Suprapubic skin (tissue), 4 donors: ENCODE results near the gene SMPD3. TPM values are rescaled to one million over a fixed set of nuclear protein-coding genes. Genes with fewer than 3 reads are reported as not detected.

ENCODE experiments used
- DNase-seq, 2 donors: peaks; one replicate each; pipeline ENCODE4 v3.0.0-alpha.2; 2019; ENCODE audit warnings: low spot score in 2 of 2
- H3K27ac ChIP-seq: fragments of 200-600 bp; sonication (generic); one replicate; pipeline ENCODE4 v1.5.1; 2019
- H3K27me3 ChIP-seq: fragments of 200-600 bp; sonication (generic); one replicate; pipeline ENCODE4 v1.5.1; 2019
- H3K36me3 ChIP-seq: fragments of 200-600 bp; sonication (generic); one replicate; pipeline ENCODE4 v1.5.1; 2019
- H3K4me1 ChIP-seq: fragments of 200-600 bp; sonication (generic); one replicate; pipeline ENCODE4 v1.5.1; 2019
- H3K4me3 ChIP-seq: fragments of 200-600 bp; sonication (generic); one replicate; pipeline ENCODE4 v1.5.1; 2019; ENCODE audit warnings: mild to moderate bottlenecking
- H3K9me3 ChIP-seq: fragments of 200-600 bp; sonication (generic); one replicate; pipeline ENCODE4 v1.5.1; 2019
- CTCF ChIP-seq, 2 donors: fragments of 200-600 bp in 1 of 2; fragments of 450-650 bp in 1 of 2; sonication (generic) in 1 of 2; IDR thresholded peaks; one replicate each; pipeline ENCODE4 v1.5.1; 2016 to 2019; ENCODE audit warnings: antibody characterized with exemption in 2 of 2, mild to moderate bottlenecking in 1 of 2, moderate library complexity in 1 of 2
- EP300 ChIP-seq: sonication (generic); formaldehyde crosslinking; IDR thresholded peaks from one replicate; pipeline ENCODE4 v1.6.1; 2017; ENCODE audit warnings: antibody characterized with exemption
- POLR2A ChIP-seq, 2 donors: fragments of 450-650 bp; IDR thresholded peaks; one replicate each; pipeline ENCODE4 v1.6.1; 2017; ENCODE audit warnings: antibody characterized with exemption in 2 of 2, mild to moderate bottlenecking in 2 of 2, moderate library complexity in 2 of 2
- POLR2AphosphoS5 ChIP-seq, 3 donors: sonication (generic); formaldehyde crosslinking; IDR thresholded peaks; one replicate each; pipeline ENCODE4 v1.6.1; 2017; ENCODE audit warnings: antibody characterized with exemption in 3 of 3
- WGBS: methylation state at CpG from one replicate; pipeline ENCODE4 v1.1.5; 2018; 5-methylcytosine and 5-hydroxymethylcytosine counted together
- total RNA-seq, 4 donors: library from RNA; depleted of rRNA; stranded (reverse); fragments of >200 nt; gene quantifications; one replicate each; pipeline ENCODE4 v1.1.0, GENCODE V29; 2016

SMPD3 gene
- total RNA-seq, 4 donors from 2014 or later, result 26.2 to 64.9 (median 39.9) TPM

DNA sequence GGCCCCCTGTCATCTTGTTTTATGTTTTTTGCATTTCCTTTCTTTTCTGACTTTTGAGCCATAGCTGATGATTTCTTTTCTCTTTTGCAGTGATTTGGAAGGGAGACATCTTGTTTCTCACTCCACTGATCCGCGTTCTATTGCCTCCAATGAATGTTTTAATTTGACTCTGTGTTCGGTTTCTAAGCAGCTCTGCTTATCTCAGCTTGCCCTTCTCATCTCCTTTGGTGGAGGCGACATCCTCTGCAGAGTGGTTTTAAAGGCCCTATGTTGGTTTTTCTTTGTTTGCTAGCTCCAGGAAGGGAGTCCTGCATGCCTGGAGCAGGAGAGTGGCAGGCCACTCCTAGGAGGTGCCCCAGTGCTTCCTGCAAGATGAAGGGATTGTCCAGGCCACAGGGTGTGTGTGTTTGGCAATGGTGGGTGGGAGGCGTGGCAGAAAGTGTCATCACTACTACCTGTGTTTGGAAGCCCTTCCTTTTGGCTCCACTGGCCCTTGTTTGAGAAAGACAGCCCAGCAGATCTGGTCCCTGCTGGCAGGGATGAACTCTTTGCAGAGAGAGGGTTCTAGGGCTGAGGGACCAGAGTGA lies 13.6 kb downstream of the SMPD3 start:
- no peak overlapping the region for H3K4me3 ChIP-seq
- no peak for TF ChIP-seq CTCF (IDR thresholded peaks at IDR 0.05)
- no peak for TF ChIP-seq POLR2A (IDR thresholded peaks at IDR 0.05)
- TF ChIP-seq EP300, result no peak
- TF ChIP-seq POLR2AphosphoS5 (IDR thresholded peaks at IDR 0.05), result no peak
- WGBS, result 48% methylated on average over 5 of the region's 5 CpGs
- peaks cover 8% of the 10 kb centered on the region for H3K27me3 ChIP-seq
- H3K36me3 ChIP-seq, result no peaks in the 10 kb centered on the region
- no peak overlapping the region for H3K27ac ChIP-seq
- no peak for DNase-seq
- H3K4me1 ChIP-seq, result no peaks in the 10 kb centered on the region
- no peaks in the 10 kb centered on the region for H3K9me3 ChIP-seq

DNA sequence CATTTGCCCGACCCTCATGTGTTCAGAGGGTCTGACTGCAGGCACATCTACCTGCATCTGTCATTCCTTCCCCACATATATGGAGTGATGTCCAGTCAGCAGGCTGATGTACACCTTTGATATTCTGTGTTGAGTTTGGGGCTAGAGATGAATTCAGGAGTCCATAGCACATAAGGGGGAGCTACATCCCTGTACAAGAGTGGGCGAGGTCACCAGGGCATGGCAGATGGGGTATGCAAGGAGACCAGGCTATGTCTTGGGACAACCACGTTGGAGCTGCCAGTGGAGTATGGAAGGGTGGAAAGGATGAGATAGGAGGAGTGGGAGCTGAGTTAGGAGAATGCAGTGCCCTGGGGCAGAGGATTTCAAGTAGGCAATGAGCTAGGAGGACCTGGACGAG lies 15.0 kb downstream of the SMPD3 start:
- H3K9me3 ChIP-seq, result no peaks in the 10 kb centered on the region
- no peaks in the 10 kb centered on the region for H3K27me3 ChIP-seq
- H3K36me3 ChIP-seq, result no peaks in the 10 kb centered on the region
- H3K4me3 ChIP-seq, result no peak overlapping the region
- H3K4me1 ChIP-seq, result no peaks in the 10 kb centered on the region
- DNase-seq, result no peak
- no peak overlapping the region for H3K27ac ChIP-seq
- WGBS, result 86% methylated on average over 4 of the region's 4 CpGs
- TF ChIP-seq EP300 (no peak), CTCF (IDR thresholded peaks at IDR 0.05) (no peak), POLR2A (IDR thresholded peaks at IDR 0.05) (no peak), POLR2AphosphoS5 (IDR thresholded peaks at IDR 0.05) (no peak)

DNA sequence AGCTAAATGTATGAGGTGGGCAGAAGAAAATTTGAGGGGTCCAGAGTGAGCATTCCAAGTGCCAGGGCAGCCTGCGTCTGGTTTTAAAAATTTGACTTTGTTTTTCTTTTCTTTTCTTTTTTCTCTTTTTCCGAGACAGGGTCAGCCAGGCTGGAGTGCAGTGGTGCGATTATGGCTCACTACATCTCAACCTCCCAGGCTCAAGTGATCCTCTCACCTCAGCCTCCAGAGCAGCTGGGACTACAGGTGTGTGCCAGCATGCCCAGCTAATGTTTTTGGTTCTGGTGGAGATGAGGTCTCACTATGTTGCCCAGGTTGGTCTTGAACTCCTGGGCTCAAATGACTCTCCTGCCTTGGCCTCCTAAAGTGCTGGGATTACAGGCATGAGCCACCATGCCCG lies 15.6 kb downstream of the SMPD3 start:
- Histone ChIP-seq H3K27ac (no peak overlapping the region), H3K27me3 (no peaks in the 10 kb centered on the region), H3K36me3 (no peaks in the 10 kb centered on the region), H3K4me3 (no peak overlapping the region), H3K4me1 (no peaks in the 10 kb centered on the region), H3K9me3 (no peaks in the 10 kb centered on the region)
- no peak for DNase-seq
- 81% methylated on average over 4 of the region's 4 CpGs for WGBS
- TF ChIP-seq POLR2A (IDR thresholded peaks at IDR 0.05), result no peak
- no peak for TF ChIP-seq EP300
- TF ChIP-seq CTCF (IDR thresholded peaks at IDR 0.05), result no peak

DNA sequence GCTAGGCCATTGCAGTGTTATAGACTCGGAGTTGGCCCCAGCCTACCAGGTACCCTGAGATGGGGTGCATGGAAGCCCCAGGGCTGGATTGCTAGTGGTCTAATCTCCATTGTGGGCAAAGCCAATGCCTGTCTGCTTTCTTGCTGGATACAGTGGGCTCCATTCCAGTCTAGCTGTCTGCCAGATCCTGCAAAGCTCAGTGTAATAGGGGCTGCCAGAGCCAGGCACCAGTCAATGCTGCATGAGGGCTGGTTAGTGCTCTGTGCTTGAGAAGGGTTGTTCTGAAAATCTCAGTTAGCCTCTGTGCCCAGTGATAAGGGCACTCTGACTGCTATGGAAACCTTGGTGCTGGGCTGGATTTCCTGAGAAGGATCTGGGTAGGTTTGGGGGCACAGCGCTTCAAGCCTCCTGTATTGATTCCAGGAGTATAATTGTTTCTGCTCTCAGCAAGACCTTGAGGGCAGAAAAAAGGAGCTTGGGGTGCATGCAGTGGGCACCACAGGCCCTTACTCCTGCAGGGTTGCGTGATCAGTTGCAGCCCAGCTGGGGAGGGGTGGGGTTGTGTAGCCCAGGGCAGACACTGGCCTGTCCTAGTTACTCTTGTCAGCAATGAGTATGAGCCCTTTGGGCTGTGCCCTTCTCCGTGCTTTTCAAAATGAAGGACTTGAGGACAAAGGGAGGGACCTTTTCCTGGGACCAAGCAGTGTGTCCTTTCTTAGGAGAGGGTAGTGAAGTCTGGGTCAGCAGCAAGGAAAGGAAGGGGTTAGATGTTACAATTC lies 19.0 kb downstream of the SMPD3 start:
- Histone ChIP-seq H3K27ac (no peak overlapping the region), H3K36me3 (no peaks in the 10 kb centered on the region), H3K4me1 (no peaks in the 10 kb centered on the region), H3K27me3 (no peaks in the 10 kb centered on the region), H3K4me3 (no peak overlapping the region), H3K9me3 (no peaks in the 10 kb centered on the region)
- TF ChIP-seq EP300 (no peak), POLR2A (IDR thresholded peaks at IDR 0.05) (no peak), CTCF (IDR thresholded peaks at IDR 0.05) (no peak), POLR2AphosphoS5 (IDR thresholded peaks at IDR 0.05) (no peak)
- WGBS, result 67% methylated on average over 3 of the region's 4 CpGs
- DNase-seq, result no peak

DNA sequence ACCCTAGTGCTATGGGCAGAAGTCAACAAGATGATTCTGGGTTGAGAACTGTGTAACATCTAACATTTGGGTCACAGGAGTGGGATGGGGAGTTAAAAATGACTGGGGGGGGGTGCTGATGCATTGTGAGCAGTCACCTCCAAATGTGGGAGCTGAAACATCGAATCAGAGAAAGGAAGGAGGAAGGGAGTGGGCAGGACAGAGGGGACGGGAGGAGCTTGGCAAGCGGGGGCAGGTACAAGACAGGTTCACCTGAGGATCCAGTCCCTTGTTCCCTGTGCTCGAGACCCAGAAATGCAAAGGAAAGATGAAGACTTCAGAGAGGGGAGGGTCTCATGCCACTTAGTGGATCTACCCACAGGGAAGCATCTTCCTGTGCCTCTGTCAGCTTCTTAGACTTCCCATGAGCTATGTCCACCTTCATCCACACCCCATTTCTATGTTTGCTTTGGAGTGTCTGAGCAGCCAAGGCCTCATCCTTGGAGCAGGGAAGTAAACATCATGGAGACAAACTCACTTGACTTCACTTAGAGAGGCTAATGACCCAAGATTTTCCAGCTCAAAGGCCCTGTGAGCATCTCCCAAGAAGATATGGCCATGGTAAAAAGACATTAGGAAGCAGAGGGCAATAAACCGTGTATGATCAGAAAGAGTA lies 20.5 kb downstream of the SMPD3 start:
- WGBS, result 78% methylated on average over 5 of the region's 5 CpGs

More for the DNA sequence above, 20.5 kb downstream of the SMPD3 start:
- Histone ChIP-seq H3K4me1 (no peaks in the 10 kb centered on the region), H3K4me3 (no peak overlapping the region), H3K36me3 (no peaks in the 10 kb centered on the region), H3K27ac (no peak overlapping the region), H3K9me3 (no peaks in the 10 kb centered on the region), H3K27me3 (no peaks in the 10 kb centered on the region)
- DNase-seq, result no peak
- TF ChIP-seq POLR2AphosphoS5 (IDR thresholded peaks at IDR 0.05) (no peak), EP300 (no peak), POLR2A (IDR thresholded peaks at IDR 0.05) (no peak), CTCF (IDR thresholded peaks at IDR 0.05) (no peak)
